LNCaP clone FGC (cell line): ENCODE results near the gene PHF20.
A peak's percentile ranks its signal among the peaks of the same experiment; 100 is the strongest.
"Not testable (repeated sequence)": the region's sequence is repeated elsewhere in the genome, so short reads cannot be mapped to it uniquely, and the experiment has no call there.

Source experiments
- DNase-seq: peaks from one replicate; pipeline ENCODE4 v3.0.0-alpha.2; 2011; ENCODE audit warnings: low read depth
- H3K4me3 ChIP-seq: 2 replicates; pipeline ENCODE4 v1.5.1; 2011; ENCODE audit warnings: mild to moderate bottlenecking, low read depth, low read length, control low read depth
- TF ChIP-seq, protein P1 (sequence below): IDR thresholded peaks from 2 replicates; pipeline ENCODE4 v1.5.1; 2012; ENCODE audit warnings: mild to moderate bottlenecking; ENCODE audit not compliant: control insufficient read depth, insufficient read depth; ENCODE audit errors: extremely low read depth

Gene PHF20

DNA sequence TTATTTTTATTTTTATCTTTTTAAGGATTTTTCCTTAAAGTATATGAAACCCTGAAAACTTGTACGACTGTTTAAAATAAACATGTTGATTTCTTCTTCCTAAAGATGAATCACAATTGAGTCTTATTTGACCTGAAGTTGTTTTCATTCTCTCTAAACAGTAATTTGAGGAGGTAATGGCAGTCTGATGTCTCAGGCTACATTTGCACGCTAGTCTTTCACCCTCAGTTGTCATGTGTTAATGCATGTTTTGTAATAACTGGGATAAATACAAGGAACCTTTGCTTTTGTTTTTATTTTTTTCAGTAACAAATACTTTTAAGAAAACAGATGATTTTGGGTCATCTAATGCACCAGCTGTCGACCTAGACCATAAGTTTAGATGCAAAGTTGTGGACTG lies 127.2 kb downstream of the PHF20 start:
- no peak for DNase-seq
- H3K4me3 ChIP-seq = no peak overlapping the region
- TF ChIP-seq, protein P1, sequence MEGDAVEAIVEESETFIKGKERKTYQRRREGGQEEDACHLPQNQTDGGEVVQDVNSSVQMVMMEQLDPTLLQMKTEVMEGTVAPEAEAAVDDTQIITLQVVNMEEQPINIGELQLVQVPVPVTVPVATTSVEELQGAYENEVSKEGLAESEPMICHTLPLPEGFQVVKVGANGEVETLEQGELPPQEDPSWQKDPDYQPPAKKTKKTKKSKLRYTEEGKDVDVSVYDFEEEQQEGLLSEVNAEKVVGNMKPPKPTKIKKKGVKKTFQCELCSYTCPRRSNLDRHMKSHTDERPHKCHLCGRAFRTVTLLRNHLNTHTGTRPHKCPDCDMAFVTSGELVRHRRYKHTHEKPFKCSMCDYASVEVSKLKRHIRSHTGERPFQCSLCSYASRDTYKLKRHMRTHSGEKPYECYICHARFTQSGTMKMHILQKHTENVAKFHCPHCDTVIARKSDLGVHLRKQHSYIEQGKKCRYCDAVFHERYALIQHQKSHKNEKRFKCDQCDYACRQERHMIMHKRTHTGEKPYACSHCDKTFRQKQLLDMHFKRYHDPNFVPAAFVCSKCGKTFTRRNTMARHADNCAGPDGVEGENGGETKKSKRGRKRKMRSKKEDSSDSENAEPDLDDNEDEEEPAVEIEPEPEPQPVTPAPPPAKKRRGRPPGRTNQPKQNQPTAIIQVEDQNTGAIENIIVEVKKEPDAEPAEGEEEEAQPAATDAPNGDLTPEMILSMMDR = no peak

DNA sequence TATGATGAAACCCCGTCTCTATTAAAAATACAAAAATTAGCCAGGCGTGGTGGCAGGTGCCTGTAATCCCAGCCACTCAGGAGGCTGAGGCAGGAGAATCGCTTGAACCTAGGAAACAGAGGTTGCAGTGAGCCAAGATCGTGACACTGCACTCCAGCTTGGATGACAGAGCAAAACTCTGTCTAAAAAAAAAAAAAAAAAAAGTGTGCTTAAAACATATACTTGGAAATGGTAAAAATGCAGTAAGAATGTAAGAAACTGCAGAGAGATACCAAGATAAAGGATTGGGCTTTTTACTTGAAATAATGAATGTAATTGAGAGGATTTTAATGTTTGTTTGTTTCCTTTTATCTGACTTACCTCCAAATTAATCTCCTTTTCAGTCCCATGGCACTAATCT lies 129.4 kb downstream of the PHF20 start:
- not testable (repeated sequence) for H3K4me3 ChIP-seq, DNase-seq

DNA sequence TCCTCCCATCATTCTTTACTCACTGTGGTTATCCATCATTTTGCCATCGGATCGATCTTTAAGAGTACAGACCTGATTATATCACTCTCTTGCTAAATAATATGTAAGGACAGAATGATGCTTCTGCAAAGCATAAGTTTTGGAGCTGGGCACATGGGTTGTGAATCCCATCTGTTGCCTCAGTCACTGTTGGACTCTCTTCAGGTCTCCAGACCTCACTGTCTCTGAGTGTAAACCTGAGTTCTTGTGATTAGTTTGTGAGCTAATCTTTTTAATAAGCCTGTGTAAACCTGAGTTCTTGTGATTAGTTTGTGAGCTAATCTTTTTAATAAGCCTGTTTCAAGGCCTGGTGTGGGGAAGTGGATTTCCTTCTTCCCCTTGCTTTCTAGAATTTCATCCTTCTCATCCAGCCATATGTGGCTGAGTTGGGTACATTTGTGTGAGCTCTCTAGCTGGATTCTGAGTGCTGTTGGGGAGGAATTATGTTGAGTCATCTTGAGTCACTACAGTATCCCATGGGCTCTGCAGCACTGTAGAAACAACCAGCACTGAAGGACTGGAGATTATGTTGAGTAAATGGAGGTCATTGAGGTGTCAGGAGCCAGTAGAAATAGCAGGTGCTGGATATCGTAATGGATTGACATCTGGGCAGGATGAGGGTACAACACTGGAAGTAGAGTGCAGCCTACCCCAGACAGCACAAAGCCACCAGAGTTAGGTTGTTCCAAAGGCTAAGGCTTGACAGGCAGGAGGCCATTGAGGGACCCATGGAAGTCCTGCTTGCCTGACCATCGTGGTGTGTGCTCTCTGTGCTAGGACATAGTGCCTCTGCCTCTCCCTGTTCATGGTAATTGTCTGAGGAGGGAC lies 130.1 kb downstream of the PHF20 start:
- TF ChIP-seq, protein P1 = no peak
- no peak for DNase-seq
- no peak overlapping the region for H3K4me3 ChIP-seq

DNA sequence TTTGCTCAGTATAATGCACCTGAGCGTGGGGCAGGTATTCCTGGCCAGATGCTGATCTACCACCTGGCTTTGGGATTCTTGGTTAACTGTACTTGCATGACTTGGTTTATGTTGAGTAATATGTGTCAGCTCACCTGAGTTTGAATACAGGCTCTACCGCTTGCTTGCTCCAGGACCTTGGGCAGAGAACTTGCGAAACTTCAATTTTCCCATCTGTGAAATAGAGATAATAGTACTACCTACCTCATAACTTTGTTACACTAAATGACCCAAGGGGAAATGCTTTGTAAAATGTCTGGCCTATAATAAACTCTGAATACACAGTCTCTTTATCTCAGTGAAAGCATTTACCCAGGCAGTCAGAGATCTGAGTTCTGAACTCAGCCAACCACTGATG lies 130.7 kb downstream of the PHF20 start:
- DNase-seq = no peak
- no peak overlapping the region for H3K4me3 ChIP-seq
- TF ChIP-seq, protein P1 = no peak

DNA sequence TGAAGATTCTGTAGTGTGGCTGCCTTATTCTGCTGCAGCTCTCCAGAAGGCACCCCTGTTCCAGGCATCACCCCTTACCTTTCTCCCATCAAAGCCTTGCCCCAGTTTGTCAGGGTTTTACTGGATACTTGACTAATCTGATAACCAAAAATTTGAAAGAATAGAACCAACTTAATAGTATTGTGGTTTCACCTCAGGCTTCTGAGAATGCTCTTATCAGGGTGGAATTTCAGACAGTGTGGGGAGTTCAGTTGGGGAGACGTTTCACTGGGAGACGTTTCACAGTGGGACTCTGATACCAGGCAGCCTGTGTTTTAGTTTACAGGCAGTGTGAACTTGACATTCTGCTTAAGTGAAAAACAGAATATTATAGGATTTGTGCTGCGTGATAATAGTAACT lies 132.0 kb downstream of the PHF20 start:
- TF ChIP-seq, protein P1 = no peak
- no peak for DNase-seq
- no peak overlapping the region for H3K4me3 ChIP-seq

DNA sequence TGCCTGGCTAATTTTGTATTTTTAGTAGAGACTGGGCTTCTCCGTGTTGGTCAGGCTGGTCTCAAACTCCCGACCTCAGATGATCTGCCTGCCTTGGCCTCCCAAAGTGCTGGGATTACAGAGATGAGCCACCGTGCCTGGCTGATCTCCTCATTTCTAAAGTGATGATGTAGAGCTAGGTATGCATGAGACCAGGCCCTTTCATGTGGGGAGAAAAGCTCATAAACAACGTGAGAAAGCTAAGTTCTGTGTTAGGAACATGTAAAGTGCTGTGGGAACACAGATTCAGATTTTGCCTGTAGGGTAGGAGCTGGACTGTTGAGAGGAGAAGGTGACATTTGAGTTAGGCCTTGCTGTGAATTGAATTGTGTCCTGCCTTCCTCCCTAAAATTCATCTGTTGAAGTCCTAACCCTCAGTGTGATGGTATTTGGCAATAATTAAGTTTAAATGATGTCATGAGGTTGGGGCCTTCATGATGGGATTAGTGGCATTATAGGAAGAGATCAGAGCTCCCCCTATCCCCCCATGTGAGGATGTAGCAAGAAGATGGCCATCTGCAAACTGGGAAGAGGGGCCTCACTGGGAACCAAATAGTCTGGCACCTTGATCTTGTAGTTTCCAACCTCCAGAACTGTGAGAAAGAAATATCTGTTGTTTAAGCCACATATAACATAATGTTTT lies 133.3 kb downstream of the PHF20 start:
- TF ChIP-seq, protein P1 = no peak
- DNase-seq = no peak
- no peak overlapping the region for H3K4me3 ChIP-seq

DNA sequence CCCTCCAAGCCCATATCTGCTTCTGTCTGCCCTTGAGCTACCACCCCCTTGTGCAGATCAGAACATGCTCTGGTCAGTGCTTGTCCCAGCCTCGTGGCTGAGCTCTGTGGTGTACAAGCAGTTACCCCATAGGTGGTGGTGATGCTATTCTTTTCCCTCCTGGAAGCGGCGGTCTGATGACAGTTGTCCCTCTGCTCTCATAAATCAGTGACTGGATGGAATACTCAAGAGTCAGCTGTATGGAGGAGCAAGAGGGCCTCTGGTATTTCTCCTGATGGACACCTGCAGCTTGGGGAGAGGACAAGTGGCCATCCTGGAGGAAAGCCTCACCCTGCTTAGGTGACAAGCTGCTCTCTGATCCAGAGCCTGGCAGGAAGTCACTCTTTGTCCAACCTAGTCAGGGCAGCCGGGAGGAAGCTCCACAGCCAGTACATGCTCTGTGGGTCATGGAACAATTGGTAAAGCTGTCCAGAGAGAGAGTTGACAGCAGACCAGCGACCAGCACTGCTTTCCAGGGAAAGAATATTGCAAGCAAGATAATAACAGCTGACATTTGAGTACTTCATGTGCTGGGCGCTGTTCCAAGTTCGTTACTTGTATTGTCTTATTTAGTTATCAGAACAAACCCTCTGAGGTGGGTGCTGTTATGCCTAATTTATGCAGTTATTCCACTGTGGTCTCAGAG lies 135.3 kb downstream of the PHF20 start:
- no peak overlapping the region for H3K4me3 ChIP-seq
- DNase-seq = peak; percentile 61
- TF ChIP-seq, protein P1 = no peak
